HEK293T (cell line): Measurements from ENCODE around the gene DDHD1.

ENCODE experiments used
- ARNT ChIP-seq: fragments of 450-650 bp; IDR thresholded peaks from 2 replicates; pipeline ENCODE4 v1.6.1; 2017; ENCODE audit warnings: mild to moderate bottlenecking
- BHLHE40 ChIP-seq: fragments of 450-650 bp; IDR thresholded peaks from 2 replicates; pipeline ENCODE4 v1.6.1; 2016; ENCODE audit warnings: mild to moderate bottlenecking, moderate library complexity, borderline replicate concordance
- CTBP1 ChIP-seq: fragments of 450-650 bp; IDR thresholded peaks from 2 replicates; pipeline ENCODE4 v1.6.1; 2016; ENCODE audit warnings: borderline replicate concordance
- ELF4 ChIP-seq: fragments of 450-650 bp; IDR thresholded peaks from 2 replicates; pipeline ENCODE4 v1.6.1; 2017; ENCODE audit warnings: antibody characterized with exemption
- FOXA1 ChIP-seq: fragments of 450-650 bp; IDR thresholded peaks from 2 replicates; pipeline ENCODE4 v1.6.1; 2016; ENCODE audit warnings: mild to moderate bottlenecking
- FOXK2 ChIP-seq: fragments of 450-650 bp; IDR thresholded peaks from 2 replicates; pipeline ENCODE4 v1.6.1; 2016; ENCODE audit warnings: mild to moderate bottlenecking
- PKNOX1 ChIP-seq: fragments of 450-650 bp; IDR thresholded peaks from 2 replicates; pipeline ENCODE4 v1.6.1; 2016
- SP1 ChIP-seq: fragments of 450-650 bp; IDR thresholded peaks from 2 replicates; pipeline ENCODE4 v1.6.1; 2017

- no peak for TF ChIP-seq CTBP1
- TF ChIP-seq SP1, result no peak
- TF ChIP-seq FOXK2, result no peak
- no peak for TF ChIP-seq FOXA1
- no peak for TF ChIP-seq BHLHE40
- no peak for TF ChIP-seq PKNOX1
- no peak for TF ChIP-seq ELF4
- TF ChIP-seq ARNT, result no peak
These were observed 12.5 kb downstream of the DDHD1 start for GRCh38 chr14:53140585-53140984.
